HCT116 (cell line): ENCODE results near the gene SSTR3. TPM values are rescaled to one million over a fixed set of nuclear protein-coding genes. Genes with fewer than 3 reads are reported as not detected.

Experiments
- ATAC-seq: fragments of 200-7000 bp; cut with Tn5 transposase; 2 replicates; pipeline ENCODE4 v1.9.1; 2020; ENCODE audit warnings: mild to moderate bottlenecking, moderate library complexity
- BruUV-seq: library from RNA; stranded (reverse); fragments of 400-500 nt; replicated peaks from 2 replicates; lab custom pipeline; 2021; lab: Mats Ljungman, UMichigan
- CTCF ChIA-PET: fragments of 300-600 bp; sonication (Branson Sonifier 250); formaldehyde crosslinking; loops from one replicate; lab custom pipeline; 2021; ENCODE audit warnings: antibody characterized with exemption; lab: Charles Lee
- POLR2A ChIA-PET: fragments of 300-600, 350-600 bp; sonication (Branson Sonifier 250); formaldehyde crosslinking; loops from one replicate; lab custom pipeline; 2021; ENCODE audit warnings: antibody characterized with exemption; lab: Charles Lee
- RAD21 ChIA-PET, 2 experiments: fragments of 300-600 bp; sonication (Branson Sonifier 250); formaldehyde crosslinking; loops; one replicate each; lab custom pipeline; 2023; ENCODE audit warnings: low total read pairs in 2 of 2; ENCODE audit not compliant: uncharacterized antibody in 2 of 2, unreplicated experiment in 2 of 2, low non-redundant PET in 1 of 2; lab: Charles Lee
- DNase-seq: peaks from one replicate; pipeline ENCODE4 v3.0.0-alpha.2; 2010; ENCODE audit warnings: low read depth, low spot score
- H2AFZ ChIP-seq: fragments of 200-600 bp; shearing (Covaris generic), sonication (generic); 2 replicates; pipeline ENCODE4 v1.6.1; 2017; ENCODE audit warnings: low read depth, mixed run types, mixed read lengths, antibody characterized with exemption, low read length; ENCODE audit not compliant: poor library complexity, severe bottlenecking
- H3K27ac ChIP-seq: 2 replicates; pipeline ENCODE4 v1.5.1; 2012; ENCODE audit warnings: low read depth, low read length
- H3K27me3 ChIP-seq: fragments of 200-600 bp; sonication (generic); 2 replicates; pipeline ENCODE4 v1.6.1; 2016; ENCODE audit warnings: mixed run types, low read length, mixed read lengths; ENCODE audit not compliant: insufficient read depth
- H3K36me3 ChIP-seq, 2 experiments: fragments of 200-500 bp in 1 of 2; fragments of 200-600 bp in 1 of 2; sonication (Bioruptor generic) in 1 of 2; sonication (generic) in 1 of 2; 2 replicates each; pipeline versions ENCODE4 v1.5.1 to v1.6.1; 2014 to 2016; ENCODE audit warnings: low read length in 2 of 2, inconsistent platforms in 1 of 2, mixed read lengths in 1 of 2, mixed run types in 1 of 2; ENCODE audit not compliant: insufficient read depth in 2 of 2, control insufficient read depth in 1 of 2
- H3K4me1 ChIP-seq, 2 experiments: fragments of 200-600 bp in 1 of 2; sonication (generic) in 1 of 2; 2 replicates each; pipeline versions ENCODE4 v1.5.1 to v1.6.1; 2012 to 2017; ENCODE audit warnings: low read length in 2 of 2, inconsistent platforms in 1 of 2, mild to moderate bottlenecking in 1 of 2, mixed read lengths in 1 of 2, mixed run types in 1 of 2, moderate library complexity in 1 of 2; ENCODE audit not compliant: insufficient read depth in 2 of 2, control insufficient read depth in 1 of 2
- H3K4me2 ChIP-seq: fragments of 200-600 bp; sonication (generic); 2 replicates; pipeline ENCODE4 v1.6.1; 2017; ENCODE audit warnings: mixed run types, low read length, mixed read lengths
- H3K4me3 ChIP-seq, 2 experiments: fragments of 200-600 bp in 1 of 2; sonication (generic) in 1 of 2; replicated peaks in 1 of 2; 2 replicates each; pipeline ENCODE4 v1.5.1; 2011 to 2016; ENCODE audit warnings: low read length in 2 of 2, control low read depth in 1 of 2, low read depth in 1 of 2, mild to moderate bottlenecking in 1 of 2, mixed read lengths in 1 of 2, mixed run types in 1 of 2
- H3K79me2 ChIP-seq: fragments of 200-600 bp; sonication (generic); 2 replicates; pipeline ENCODE4 v1.6.1; 2017; ENCODE audit warnings: mild to moderate bottlenecking, mixed run types, low read length, moderate library complexity, mixed read lengths; ENCODE audit not compliant: insufficient read depth
- H3K9ac ChIP-seq: fragments of 200-600 bp; sonication (generic); 2 replicates; pipeline ENCODE4 v1.6.1; 2016; ENCODE audit warnings: low read length, mixed read lengths
- H3K9me2 ChIP-seq: fragments of 200-600 bp; sonication (generic), shearing (Covaris generic); 2 replicates; pipeline ENCODE4 v1.6.1; 2017; ENCODE audit warnings: mixed run types, mild to moderate bottlenecking, moderate library complexity; ENCODE audit not compliant: insufficient read depth
- H3K9me3 ChIP-seq, 2 experiments: fragments of 200-500 bp in 1 of 2; fragments of 200-600 bp in 1 of 2; sonication (Bioruptor generic) in 1 of 2; sonication (generic) in 1 of 2; 2 replicates each; pipeline ENCODE4 v1.6.1; 2014 to 2017; ENCODE audit warnings: low read length in 2 of 2, mixed read lengths in 2 of 2, inconsistent platforms in 1 of 2, low read depth in 1 of 2, mild to moderate bottlenecking in 1 of 2, mixed run types in 1 of 2, moderate library complexity in 1 of 2; ENCODE audit not compliant: control insufficient read depth in 1 of 2, insufficient read depth in 1 of 2
- H4K20me1 ChIP-seq: fragments of 200-600 bp; sonication (generic), shearing (Covaris generic); 2 replicates; pipeline ENCODE4 v1.6.1; 2017; ENCODE audit warnings: mixed run types, mild to moderate bottlenecking, moderate library complexity; ENCODE audit not compliant: insufficient read depth
- CBX3 ChIP-seq: IDR thresholded peaks from 2 replicates; pipeline ENCODE4 v1.6.1; 2012; ENCODE audit warnings: low read depth
- CEBPB ChIP-seq: IDR thresholded peaks from 2 replicates; pipeline ENCODE4 v1.6.1; 2012; ENCODE audit warnings: low read depth
- EGR1 ChIP-seq: IDR thresholded peaks from 2 replicates; pipeline ENCODE4 v1.6.1; 2012; ENCODE audit warnings: low read depth
- ELF1 ChIP-seq: IDR thresholded peaks from 2 replicates; pipeline ENCODE4 v1.6.1; 2012; ENCODE audit warnings: low read depth, borderline replicate concordance
- EZH2 ChIP-seq: fragments of 200-600 bp; sonication (generic); IDR thresholded peaks from 2 replicates; pipeline ENCODE4 v1.6.1; 2017; ENCODE audit warnings: antibody characterized with exemption, mixed run types
- EZH2phosphoT487 ChIP-seq: fragments of 200-600 bp; IDR thresholded peaks from 2 replicates; pipeline ENCODE4 v1.6.1; 2018; ENCODE audit warnings: antibody characterized with exemption, borderline replicate concordance
- FOSL1 ChIP-seq: IDR thresholded peaks from 2 replicates; pipeline ENCODE4 v1.6.1; 2012; ENCODE audit warnings: low read depth
- JUND ChIP-seq: IDR thresholded peaks from 2 replicates; pipeline ENCODE4 v1.6.1; 2012
- POLR2AphosphoS5 ChIP-seq: IDR thresholded peaks from 2 replicates; pipeline ENCODE4 v1.6.1; 2011; ENCODE audit warnings: mild to moderate bottlenecking, low read depth, low read length, moderate library complexity
- RAD21 ChIP-seq: IDR thresholded peaks from 2 replicates; pipeline ENCODE4 v1.6.1; 2012; ENCODE audit warnings: low read depth, mild to moderate bottlenecking
- REST ChIP-seq: IDR thresholded peaks from 2 replicates; pipeline ENCODE4 v1.6.1; 2012; ENCODE audit warnings: low read depth
- SIN3A ChIP-seq: IDR thresholded peaks from 2 replicates; pipeline ENCODE4 v1.6.1; 2012; ENCODE audit warnings: low read depth
- SP1 ChIP-seq: IDR thresholded peaks from 2 replicates; pipeline ENCODE4 v1.6.1; 2012; ENCODE audit warnings: low read depth
- TCF7L2 ChIP-seq: IDR thresholded peaks from 2 replicates; pipeline ENCODE4 v1.7.0; 2011; ENCODE audit warnings: borderline replicate concordance, inconsistent platforms; ENCODE audit not compliant: insufficient read depth, insufficient read length; ENCODE audit errors: extremely low read depth
- intact Hi-C: fragments of 100-400 bp; cut with micrococcal nuclease; formaldehyde crosslinking; loops from 2 replicates; pipeline ENCODE4 v1.10.0; 2022
- total RNA-seq: library from RNA; stranded (reverse); gene quantifications from one replicate; pipeline ENCODE4 v1.2.1, GENCODE V29; 2021; ENCODE audit not compliant: unreplicated experiment
- TF ChIP-seq, protein P1 (sequence below): IDR thresholded peaks from 2 replicates; pipeline ENCODE4 v1.6.1; 2012
- TF ChIP-seq, protein P2 (sequence below), 3 experiments: fragments of 200-600 bp in 1 of 3; sonication (generic) in 1 of 3; IDR thresholded peaks in 2 of 3; conservative IDR thresholded peaks in 1 of 3; 2 replicates each; pipeline ENCODE4 v1.5.1; 2012 to 2017; ENCODE audit warnings: low read depth in 2 of 3, low read length in 2 of 3, antibody characterized with exemption in 1 of 3, borderline replicate concordance in 1 of 3, control low read depth in 1 of 3, mild to moderate bottlenecking in 1 of 3, mixed read lengths in 1 of 3, mixed run types in 1 of 3, moderate library complexity in 1 of 3; ENCODE audit not compliant: insufficient read depth in 1 of 3

The SSTR3 gene
- total RNA-seq, 1 experiment from 2014 or later, result not detected

GRCh38 chr22:37222440-37222971 is 10.2 kb upstream of the SSTR3 start:
- no peak overlapping the region for H2AFZ ChIP-seq
- ChIA-PET POLR2A (no interaction called here), RAD21 (no interaction called here), CTCF (no interaction called here)
- no peaks in the 10 kb centered on the region for H3K79me2 ChIP-seq
- no peak overlapping the region for H3K4me3 ChIP-seq
- DNase-seq, result no peak
- peaks cover 0 to 6% of the 10 kb centered on the region in 2 experiments; a peak in 1 of 4 replicates for H3K9me3 ChIP-seq
- no peaks in the 10 kb centered on the region for H3K9me2 ChIP-seq
- peaks cover 0 to 6% of the 10 kb centered on the region in 2 experiments; a peak in 2 of 4 replicates for H3K4me1 ChIP-seq
- H3K27me3 ChIP-seq, result no peaks in the 10 kb centered on the region
- no peaks in the 10 kb centered on the region for H4K20me1 ChIP-seq
- no peak for TF ChIP-seq EZH2phosphoT487
- TF ChIP-seq ELF1, result no peak
- TF ChIP-seq CEBPB, result no peak
- TF ChIP-seq SIN3A, result no peak
- TF ChIP-seq EGR1, result no peak
- TF ChIP-seq RAD21, result no peak
- TF ChIP-seq FOSL1, result no peak
- TF ChIP-seq CBX3, result no peak
- no peak for TF ChIP-seq EZH2
- TF ChIP-seq, protein P1, sequence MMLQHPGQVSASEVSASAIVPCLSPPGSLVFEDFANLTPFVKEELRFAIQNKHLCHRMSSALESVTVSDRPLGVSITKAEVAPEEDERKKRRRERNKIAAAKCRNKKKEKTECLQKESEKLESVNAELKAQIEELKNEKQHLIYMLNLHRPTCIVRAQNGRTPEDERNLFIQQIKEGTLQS, result no peak
- no peak for TF ChIP-seq REST
- TF ChIP-seq, protein P2, sequence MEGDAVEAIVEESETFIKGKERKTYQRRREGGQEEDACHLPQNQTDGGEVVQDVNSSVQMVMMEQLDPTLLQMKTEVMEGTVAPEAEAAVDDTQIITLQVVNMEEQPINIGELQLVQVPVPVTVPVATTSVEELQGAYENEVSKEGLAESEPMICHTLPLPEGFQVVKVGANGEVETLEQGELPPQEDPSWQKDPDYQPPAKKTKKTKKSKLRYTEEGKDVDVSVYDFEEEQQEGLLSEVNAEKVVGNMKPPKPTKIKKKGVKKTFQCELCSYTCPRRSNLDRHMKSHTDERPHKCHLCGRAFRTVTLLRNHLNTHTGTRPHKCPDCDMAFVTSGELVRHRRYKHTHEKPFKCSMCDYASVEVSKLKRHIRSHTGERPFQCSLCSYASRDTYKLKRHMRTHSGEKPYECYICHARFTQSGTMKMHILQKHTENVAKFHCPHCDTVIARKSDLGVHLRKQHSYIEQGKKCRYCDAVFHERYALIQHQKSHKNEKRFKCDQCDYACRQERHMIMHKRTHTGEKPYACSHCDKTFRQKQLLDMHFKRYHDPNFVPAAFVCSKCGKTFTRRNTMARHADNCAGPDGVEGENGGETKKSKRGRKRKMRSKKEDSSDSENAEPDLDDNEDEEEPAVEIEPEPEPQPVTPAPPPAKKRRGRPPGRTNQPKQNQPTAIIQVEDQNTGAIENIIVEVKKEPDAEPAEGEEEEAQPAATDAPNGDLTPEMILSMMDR (IDR thresholded peaks at IDR 0.05 in 2 of 3, conservative IDR thresholded peaks at IDR 0.05 in 1 of 3; ENCODE audit: borderline replicate concordance in 1 of 3, insufficient read depth in 1 of 3, low read depth in 2 of 3, low read length in 2 of 3), result no peak
- TF ChIP-seq POLR2AphosphoS5, result no peak
- no peak for TF ChIP-seq JUND
- TF ChIP-seq SP1, result no peak
- TF ChIP-seq TCF7L2, result no peak
- TF ChIP-seq, all 23 proteins: peak for 0
- BruUV-seq, result no TSS peak
- intact Hi-C loops, result no loop called here
- H3K4me2 ChIP-seq, result no peak overlapping the region
- no peak overlapping the region for H3K27ac ChIP-seq
- no peak for ATAC-seq
- H3K9ac ChIP-seq, result no peak overlapping the region
- peaks cover 0 to 7% of the 10 kb centered on the region in 2 experiments; a peak in 1 of 4 replicates for H3K36me3 ChIP-seq
